Erythroblast (primary cell): ENCODE results near the gene HERPUD2.

Experiments used
- GATA1 ChIP-seq: IDR thresholded peaks from 2 replicates; pipeline ENCODE4 v1.6.1; 2011; ENCODE audit warnings: low read depth, mild to moderate bottlenecking, control low read depth, low read length, moderate library complexity
- POLR2A ChIP-seq: IDR thresholded peaks from 2 replicates; pipeline ENCODE4 v1.6.1; 2011; ENCODE audit warnings: mild to moderate bottlenecking, low read length

- TF ChIP-seq POLR2A (no peak), GATA1 (no peak)
Observed at GRCh38 chr7:35670856-35671569, 23.9 kb downstream of the HERPUD2 start.
